ENCODE data around the gene PCSK6. TPM values are rescaled to one million over a fixed set of nuclear protein-coding genes. Genes with fewer than 3 reads are reported as not detected.

The PCSK6 gene
- total RNA-seq, 1 experiment from 2014 or later: 69.5 TPM

GRCh38 chr15:101258238-101259144 is 231.0 kb downstream of the PCSK6 start:
- H3K9me3 ChIP-seq: no peaks in the 10 kb centered on the region
- Mint-ChIP-seq H3K27me3 (ENCODE audit: insufficient read depth, unreplicated experiment) (peaks cover 2% of the 10 kb centered on the region), H3K9me3 (ENCODE audit: unreplicated experiment) (no peaks in the 10 kb centered on the region), H3K4me3 (ENCODE audit: unreplicated experiment) (no peak overlapping the region), H3K4me1 (ENCODE audit: low read depth, unreplicated experiment) (no peaks in the 10 kb centered on the region), H3K27ac (ENCODE audit: unreplicated experiment) (no peak overlapping the region), H3K36me3 (ENCODE audit: insufficient read depth, unreplicated experiment) (no peaks in the 10 kb centered on the region)
- H3K4me3 ChIP-seq (ENCODE audit: low read depth, low read length): no peak overlapping the region
- no peaks in the 10 kb centered on the region for H3K36me3 ChIP-seq (ENCODE audit: control insufficient read depth, insufficient read depth, low read length)
- BruUV-seq (replicated peaks): no TSS peak
- H3K4me1 ChIP-seq: no peaks in the 10 kb centered on the region
- POLR2A ChIA-PET: no interaction called here
- intact Hi-C loops (cut with micrococcal nuclease; ENCODE audit: unreplicated experiment): loop anchor here (1.0 to 5.0 kb wide), 3 partner anchors 170 to 341 kb away; partner anchors contain the start of gene LRRK1
- peak; percentile 70 to 84 for TF ChIP-seq CTCF (IDR thresholded peaks at IDR 0.05; ENCODE audit: insufficient read depth in 1 of 2, low read depth in 1 of 2, low read length in 1 of 2, severe bottlenecking in 1 of 2, unreplicated experiment in 1 of 2)
- CTCF ChIA-PET: interaction anchor here (0.6 to 1.4 kb wide), 9 partner anchors 9 to 251 kb away, joined by 3 to 14 read pairs (median 4); no protein-coding TSS in a partner anchor
- peak in 1 of 2 experiments; percentile 64 for DNase-seq
- no peaks in the 10 kb centered on the region for H3K27me3 ChIP-seq (replicated peaks; ENCODE audit: control insufficient read depth, insufficient read depth, low read length)

- intact Hi-C loops (cut with micrococcal nuclease; ENCODE audit: unreplicated experiment): loop anchor here (5.0 kb wide), 1 partner anchor 339 kb away; the partner anchor contains the start of gene LRRK1
- CTCF ChIA-PET: no interaction called here
- H3K27me3 ChIP-seq (replicated peaks; ENCODE audit: control insufficient read depth, insufficient read depth, low read length): no peaks in the 10 kb centered on the region
- H3K4me1 ChIP-seq: peaks cover 7% of the 10 kb centered on the region
- no peaks in the 10 kb centered on the region for H3K36me3 Mint-ChIP-seq (ENCODE audit: insufficient read depth, unreplicated experiment)
- H3K4me3 Mint-ChIP-seq (ENCODE audit: unreplicated experiment): no peak overlapping the region
- no peak for TF ChIP-seq CTCF (IDR thresholded peaks at IDR 0.05; ENCODE audit: insufficient read depth in 1 of 2, low read depth in 1 of 2, low read length in 1 of 2, severe bottlenecking in 1 of 2, unreplicated experiment in 1 of 2)
- no peaks in the 10 kb centered on the region for H3K27me3 Mint-ChIP-seq (ENCODE audit: insufficient read depth, unreplicated experiment)
- no TSS peak for BruUV-seq (replicated peaks)
- DNase-seq: no peak
- no peaks in the 10 kb centered on the region for H3K9me3 Mint-ChIP-seq (ENCODE audit: unreplicated experiment)
- no peak overlapping the region for H3K4me3 ChIP-seq (ENCODE audit: low read depth, low read length)
- no peaks in the 10 kb centered on the region for H3K36me3 ChIP-seq (ENCODE audit: control insufficient read depth, insufficient read depth, low read length)
- POLR2A ChIA-PET: no interaction called here
- H3K9me3 ChIP-seq: no peaks in the 10 kb centered on the region
- no peak overlapping the region for H3K27ac Mint-ChIP-seq (ENCODE audit: unreplicated experiment)
- H3K4me1 Mint-ChIP-seq (ENCODE audit: low read depth, unreplicated experiment): no peaks in the 10 kb centered on the region
Measured at GRCh38 chr15:101256757-101257156, 232.8 kb downstream of the PCSK6 start.

- Mint-ChIP-seq H3K4me3 (ENCODE audit: unreplicated experiment) (no peak overlapping the region), H3K4me1 (ENCODE audit: low read depth, unreplicated experiment) (no peaks in the 10 kb centered on the region), H3K27me3 (ENCODE audit: insufficient read depth, unreplicated experiment) (no peaks in the 10 kb centered on the region), H3K36me3 (ENCODE audit: insufficient read depth, unreplicated experiment) (no peaks in the 10 kb centered on the region), H3K9me3 (ENCODE audit: unreplicated experiment) (no peaks in the 10 kb centered on the region), H3K27ac (ENCODE audit: unreplicated experiment) (no peak overlapping the region)
- no peaks in the 10 kb centered on the region for H3K9me3 ChIP-seq
- intact Hi-C loops (cut with micrococcal nuclease; ENCODE audit: unreplicated experiment): loop anchor here (5.0 kb wide), 1 partner anchor 338 kb away; the partner anchor contains the start of gene LRRK1
- H3K36me3 ChIP-seq (ENCODE audit: control insufficient read depth, insufficient read depth, low read length): no peaks in the 10 kb centered on the region
- no peak overlapping the region for H3K4me3 ChIP-seq (ENCODE audit: low read depth, low read length)
- no peak for DNase-seq
- ChIA-PET CTCF (no interaction called here), POLR2A (no interaction called here)
- peaks cover 7% of the 10 kb centered on the region for H3K4me1 ChIP-seq
- TF ChIP-seq CTCF (IDR thresholded peaks at IDR 0.05; ENCODE audit: insufficient read depth in 1 of 2, low read depth in 1 of 2, low read length in 1 of 2, severe bottlenecking in 1 of 2, unreplicated experiment in 1 of 2): no peak
- no TSS peak for BruUV-seq (replicated peaks)
- H3K27me3 ChIP-seq (replicated peaks; ENCODE audit: control insufficient read depth, insufficient read depth, low read length): no peaks in the 10 kb centered on the region
Measured at GRCh38 chr15:101255615-101256241, 233.8 kb downstream of the PCSK6 start.

Data from Caco-2 (cell line).